GM12872 (cell line): ENCODE measurements around the gene PGM2.

Experiments
- TF ChIP-seq, protein P1 (sequence below): IDR thresholded peaks from 3 replicates; pipeline ENCODE4 v1.5.1; 2011; ENCODE audit warnings: low read depth, mild to moderate bottlenecking, low read length, moderate library complexity; ENCODE audit not compliant: insufficient read depth

Gene PGM2

DNA sequence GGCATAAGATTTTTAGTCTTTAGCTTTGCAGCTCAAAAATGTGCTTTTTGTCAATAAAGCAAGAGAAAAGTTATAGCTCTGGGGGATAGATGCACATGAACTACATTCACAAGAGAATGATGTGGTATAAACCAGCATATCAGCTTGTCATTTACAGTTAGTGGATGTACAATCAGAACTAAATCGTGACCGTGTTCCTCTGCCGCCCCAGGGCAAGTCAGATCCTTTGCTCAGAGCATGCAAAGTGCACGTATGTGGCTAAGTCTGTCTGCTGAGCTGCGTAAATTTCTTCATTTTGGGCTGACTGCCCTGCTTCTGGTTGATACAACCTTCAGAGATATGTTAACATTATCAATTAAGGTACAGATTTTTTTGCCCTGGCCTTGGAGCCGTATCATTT, 9.3 kb downstream of the PGM2 start:
- TF ChIP-seq, protein P1, sequence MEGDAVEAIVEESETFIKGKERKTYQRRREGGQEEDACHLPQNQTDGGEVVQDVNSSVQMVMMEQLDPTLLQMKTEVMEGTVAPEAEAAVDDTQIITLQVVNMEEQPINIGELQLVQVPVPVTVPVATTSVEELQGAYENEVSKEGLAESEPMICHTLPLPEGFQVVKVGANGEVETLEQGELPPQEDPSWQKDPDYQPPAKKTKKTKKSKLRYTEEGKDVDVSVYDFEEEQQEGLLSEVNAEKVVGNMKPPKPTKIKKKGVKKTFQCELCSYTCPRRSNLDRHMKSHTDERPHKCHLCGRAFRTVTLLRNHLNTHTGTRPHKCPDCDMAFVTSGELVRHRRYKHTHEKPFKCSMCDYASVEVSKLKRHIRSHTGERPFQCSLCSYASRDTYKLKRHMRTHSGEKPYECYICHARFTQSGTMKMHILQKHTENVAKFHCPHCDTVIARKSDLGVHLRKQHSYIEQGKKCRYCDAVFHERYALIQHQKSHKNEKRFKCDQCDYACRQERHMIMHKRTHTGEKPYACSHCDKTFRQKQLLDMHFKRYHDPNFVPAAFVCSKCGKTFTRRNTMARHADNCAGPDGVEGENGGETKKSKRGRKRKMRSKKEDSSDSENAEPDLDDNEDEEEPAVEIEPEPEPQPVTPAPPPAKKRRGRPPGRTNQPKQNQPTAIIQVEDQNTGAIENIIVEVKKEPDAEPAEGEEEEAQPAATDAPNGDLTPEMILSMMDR = no peak

DNA sequence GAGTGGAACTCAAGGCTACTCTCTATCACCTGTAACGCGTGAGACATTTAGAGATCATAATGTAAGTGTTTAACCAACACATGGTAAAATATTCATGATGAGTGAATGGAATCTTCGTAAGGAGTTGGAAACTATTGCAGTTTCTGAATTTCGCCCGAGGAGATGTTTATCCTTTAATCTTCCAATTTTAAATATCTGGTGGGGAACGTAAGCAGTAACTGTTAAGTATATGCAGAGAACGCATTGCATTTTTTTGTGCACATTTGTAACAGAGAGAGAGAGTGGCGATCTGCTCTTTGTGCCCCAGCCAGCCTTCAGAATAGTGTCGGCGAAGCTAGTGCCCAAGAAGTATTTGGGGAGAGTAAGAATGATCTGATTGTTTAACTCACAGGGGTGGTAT, 9.8 kb downstream of the PGM2 start:
- TF ChIP-seq, protein P1 = no peak

DNA sequence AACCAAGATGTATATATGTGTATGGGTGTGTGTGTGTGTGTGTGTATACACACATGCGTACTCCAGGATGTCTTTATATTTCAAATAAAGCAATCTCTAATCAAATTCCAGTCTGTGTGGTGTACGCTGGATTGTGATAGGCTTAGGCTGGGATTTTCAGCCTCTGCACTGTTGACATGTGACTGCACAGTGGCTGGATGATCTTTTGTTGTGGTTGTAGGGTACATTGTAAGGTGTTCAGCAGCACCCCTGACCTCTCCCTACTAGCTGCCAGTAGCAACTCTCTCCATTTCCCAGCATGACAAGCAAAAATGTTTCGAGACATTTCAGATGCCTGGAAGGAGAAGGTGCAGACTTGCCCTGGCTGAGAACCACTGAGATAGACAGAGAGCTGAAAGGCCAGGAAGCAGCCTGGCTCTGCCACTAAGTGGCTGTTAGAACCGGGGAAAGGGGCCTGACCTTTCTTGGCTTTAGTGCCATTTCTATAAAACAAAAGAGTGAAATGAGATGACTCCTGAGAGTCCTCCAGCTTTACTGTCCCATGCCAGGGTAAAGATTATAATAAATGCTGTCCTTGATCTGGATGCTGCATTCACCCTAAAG, 10.5 kb downstream of the PGM2 start:
- TF ChIP-seq, protein P1 = no peak

DNA sequence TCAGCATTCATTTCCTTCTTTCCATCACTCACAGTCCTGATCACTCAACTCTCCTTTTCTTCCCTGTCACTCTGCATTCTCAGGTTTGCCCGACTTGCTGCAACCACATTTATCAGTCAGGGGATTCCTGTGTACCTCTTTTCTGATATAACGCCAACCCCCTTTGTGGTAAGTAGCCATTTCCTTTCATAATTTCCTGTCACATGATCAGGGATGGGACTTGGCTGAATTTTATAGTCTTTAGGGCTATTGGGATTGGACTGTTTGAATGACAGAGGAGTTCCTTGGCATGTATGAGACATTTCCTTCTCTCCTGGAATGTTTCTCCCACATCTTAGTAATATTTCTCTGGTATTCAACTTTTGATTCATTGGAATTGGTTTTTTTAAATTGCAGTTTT, 11.0 kb downstream of the PGM2 start:
- TF ChIP-seq, protein P1 = no peak

DNA sequence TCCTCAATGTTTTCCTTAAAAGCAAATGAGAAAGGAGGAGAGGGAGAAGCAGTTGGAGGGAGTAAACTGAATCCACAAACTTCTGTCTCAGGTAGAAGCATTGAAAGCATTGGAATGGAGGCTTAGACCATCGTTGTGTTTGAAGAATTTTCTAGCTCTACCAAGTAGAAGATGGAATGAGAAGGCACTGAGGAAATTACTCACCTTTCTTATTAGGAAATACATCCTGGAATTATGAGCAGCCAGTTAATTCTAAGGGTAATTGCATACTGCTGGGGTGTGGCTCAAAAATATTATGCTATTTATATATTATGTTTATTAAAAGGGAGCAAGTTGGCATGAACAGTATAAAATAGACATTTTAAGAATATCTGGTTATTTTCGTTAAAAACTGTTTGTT, 12.9 kb downstream of the PGM2 start:
- TF ChIP-seq, protein P1 = no peak

DNA sequence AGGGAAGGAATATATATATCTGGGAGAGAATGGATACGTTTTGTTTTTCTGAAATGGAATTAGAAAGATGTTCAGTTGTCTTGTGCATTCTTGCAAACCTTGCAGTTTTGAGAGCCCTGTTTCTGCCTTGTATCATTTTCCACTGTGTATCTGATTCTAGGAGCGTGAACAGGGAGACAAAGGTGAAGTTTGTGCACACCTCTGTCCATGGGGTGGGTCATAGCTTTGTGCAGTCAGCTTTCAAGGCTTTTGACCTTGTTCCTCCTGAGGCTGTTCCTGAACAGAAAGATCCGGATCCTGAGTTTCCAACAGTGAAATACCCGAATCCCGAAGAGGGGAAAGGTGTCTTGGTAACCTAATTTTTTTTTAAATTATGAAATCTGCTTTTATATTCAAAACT, 17.7 kb downstream of the PGM2 start:
- TF ChIP-seq, protein P1 = no peak

DNA sequence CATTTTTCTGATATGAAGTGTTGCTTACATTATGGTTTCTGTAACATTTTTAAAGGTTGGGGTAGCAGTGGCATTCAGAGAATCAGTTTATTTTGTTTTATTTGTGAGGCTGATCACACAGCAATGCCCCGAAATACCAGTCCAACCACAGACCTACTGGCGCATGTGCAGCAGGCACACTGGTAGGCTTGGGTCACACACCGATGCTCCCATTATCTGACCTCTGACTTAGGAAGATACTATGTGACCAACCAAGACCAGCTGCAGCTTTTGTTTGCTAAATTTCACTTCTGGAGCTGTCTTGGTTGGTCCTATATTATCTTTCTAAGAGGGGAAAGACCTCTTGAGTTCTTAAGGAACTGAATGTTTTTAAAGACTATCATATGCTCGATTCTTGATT, 18.7 kb downstream of the PGM2 start:
- TF ChIP-seq, protein P1 = no peak
